Esophagus squamous epithelium (tissue), 5 donors: ENCODE data around the gene EPHA6. TPM values are rescaled to one million over a fixed set of nuclear protein-coding genes. Genes with fewer than 3 reads are reported as not detected.

Experiments
- DNase-seq: peaks from one replicate; lab custom pipeline; 2025; lab: John Stamatoyannopoulos, UW
- H3K27ac ChIP-seq, 4 donors: fragments of 200-600 bp; sonication (generic); one replicate each; pipeline ENCODE4 v1.5.1; 2016 to 2019; ENCODE audit warnings: mild to moderate bottlenecking in 1 of 4
- H3K27me3 ChIP-seq, 4 donors: fragments of 200-600 bp; sonication (generic); 1 replicate in 3 of 4; 2 replicates in 1 of 4; pipeline versions ENCODE4 v1.5.1 to v1.6.0; 2017 to 2021; ENCODE audit warnings: antibody characterized with exemption in 1 of 4
- H3K36me3 ChIP-seq, 3 donors: fragments of 200-600 bp; sonication (generic); one replicate each; pipeline ENCODE4 v1.5.1; 2016 to 2019
- H3K4me1 ChIP-seq, 3 donors: fragments of 200-600 bp; sonication (generic); one replicate each; pipeline ENCODE4 v1.5.1; 2017 to 2019
- H3K4me3 ChIP-seq, 4 donors: fragments of 200-600 bp; sonication (generic); 1 replicate in 3 of 4; 2 replicates in 1 of 4; pipeline ENCODE4 v1.5.1; 2016 to 2019; ENCODE audit warnings: mild to moderate bottlenecking in 2 of 4, moderate library complexity in 1 of 4
- H3K9me3 ChIP-seq, 3 donors: fragments of 200-600 bp; sonication (generic); one replicate each; pipeline ENCODE4 v1.5.1; 2016 to 2019
- POLR2A ChIP-seq, 4 donors: fragments of 450-650 bp; IDR thresholded peaks; one replicate each; pipeline ENCODE4 v1.6.1; 2017; ENCODE audit warnings: antibody characterized with exemption in 4 of 4, mild to moderate bottlenecking in 4 of 4, moderate library complexity in 3 of 4
- WGBS, 2 donors: methylation state at CpG; one replicate each; pipeline ENCODE4 v1.1.5; 2018; 5-methylcytosine and 5-hydroxymethylcytosine counted together
- intact Hi-C: fragments of 100-400 bp; cut with DNase I; formaldehyde crosslinking; loops from one replicate; pipeline ENCODE4 v1.15.0; 2022
- total RNA-seq, 4 donors: library from RNA; depleted of rRNA; stranded (reverse); fragments of >200 nt; gene quantifications; one replicate each; pipeline ENCODE4 v1.1.0, GENCODE V29; 2016
- TF ChIP-seq, protein P1 (sequence below), 6 experiments: fragments of 450-650 bp in 4 of 6; fragments of 200-600 bp in 2 of 6; sonication (generic) in 2 of 6; IDR thresholded peaks; one replicate each; pipeline ENCODE4 v1.5.1; 2016 to 2019; ENCODE audit warnings: antibody characterized with exemption in 6 of 6, mild to moderate bottlenecking in 4 of 6, moderate library complexity in 4 of 6
- donor health status: DM: yes; HTN: yes; CAD: no.

The EPHA6 gene
- total RNA-seq, 4 donors from 2014 or later, result 0.34 to 2.9 (median 1.5) TPM

DNA sequence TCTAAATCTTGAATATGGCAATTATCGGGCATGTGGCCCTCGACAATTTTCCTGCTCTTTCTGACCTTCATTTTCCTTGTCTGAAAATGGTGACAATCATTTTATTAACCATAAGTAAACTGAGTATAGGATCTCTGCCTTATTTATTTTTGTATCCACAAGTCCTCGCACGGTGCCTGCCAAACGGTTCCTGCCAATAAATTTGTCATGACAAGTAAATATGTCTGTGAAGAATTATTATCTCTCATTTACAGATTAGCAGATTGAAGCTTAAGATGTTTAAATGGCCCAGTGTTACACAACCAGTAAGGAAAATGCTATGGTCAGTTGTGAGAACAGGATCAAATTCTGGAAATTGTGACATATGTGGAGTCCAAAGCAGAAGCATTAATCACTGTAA, 884.3 kb downstream of the EPHA6 start:
- TF ChIP-seq, protein P1, sequence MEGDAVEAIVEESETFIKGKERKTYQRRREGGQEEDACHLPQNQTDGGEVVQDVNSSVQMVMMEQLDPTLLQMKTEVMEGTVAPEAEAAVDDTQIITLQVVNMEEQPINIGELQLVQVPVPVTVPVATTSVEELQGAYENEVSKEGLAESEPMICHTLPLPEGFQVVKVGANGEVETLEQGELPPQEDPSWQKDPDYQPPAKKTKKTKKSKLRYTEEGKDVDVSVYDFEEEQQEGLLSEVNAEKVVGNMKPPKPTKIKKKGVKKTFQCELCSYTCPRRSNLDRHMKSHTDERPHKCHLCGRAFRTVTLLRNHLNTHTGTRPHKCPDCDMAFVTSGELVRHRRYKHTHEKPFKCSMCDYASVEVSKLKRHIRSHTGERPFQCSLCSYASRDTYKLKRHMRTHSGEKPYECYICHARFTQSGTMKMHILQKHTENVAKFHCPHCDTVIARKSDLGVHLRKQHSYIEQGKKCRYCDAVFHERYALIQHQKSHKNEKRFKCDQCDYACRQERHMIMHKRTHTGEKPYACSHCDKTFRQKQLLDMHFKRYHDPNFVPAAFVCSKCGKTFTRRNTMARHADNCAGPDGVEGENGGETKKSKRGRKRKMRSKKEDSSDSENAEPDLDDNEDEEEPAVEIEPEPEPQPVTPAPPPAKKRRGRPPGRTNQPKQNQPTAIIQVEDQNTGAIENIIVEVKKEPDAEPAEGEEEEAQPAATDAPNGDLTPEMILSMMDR (IDR thresholded peaks at IDR 0.05), result no peak
- no peak for TF ChIP-seq POLR2A (IDR thresholded peaks at IDR 0.05)
- WGBS, 2 donors, result 33 to 34% methylated on average over 5 of the region's 5 CpGs
- no peaks in the 10 kb centered on the region for H3K4me1 ChIP-seq
- no peak overlapping the region for H3K27ac ChIP-seq
- no peaks in the 10 kb centered on the region for H3K36me3 ChIP-seq
- H3K9me3 ChIP-seq, result no peaks in the 10 kb centered on the region
- no peaks in the 10 kb centered on the region for H3K27me3 ChIP-seq
- H3K4me3 ChIP-seq, result no peak overlapping the region
- intact Hi-C loops, result no loop called here
- DNase-seq, result no peak

DNA sequence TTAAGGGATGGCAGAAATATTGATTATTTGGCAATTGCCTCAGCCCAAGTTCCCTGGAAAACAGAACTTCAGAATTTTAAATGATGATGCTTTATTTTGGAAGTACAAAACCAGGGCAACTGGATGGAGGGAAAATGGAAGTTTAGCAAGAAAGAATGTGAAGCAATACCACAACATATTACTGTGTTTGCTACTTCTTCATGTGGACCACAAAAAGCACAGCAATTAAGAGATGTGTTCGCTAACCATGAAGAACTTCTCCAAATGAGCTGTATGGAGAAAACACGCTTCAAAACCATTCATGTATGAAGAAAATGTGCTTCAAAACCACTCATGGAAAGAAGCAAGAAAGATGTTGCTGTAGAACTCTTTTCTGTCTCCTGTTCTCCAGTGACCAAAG, 885.5 kb downstream of the EPHA6 start:
- Histone ChIP-seq H3K4me3 (no peak overlapping the region), H3K27ac (no peak overlapping the region), H3K27me3 (no peaks in the 10 kb centered on the region), H3K9me3 (no peaks in the 10 kb centered on the region), H3K36me3 (no peaks in the 10 kb centered on the region), H3K4me1 (no peaks in the 10 kb centered on the region)
- no peak for TF ChIP-seq POLR2A (IDR thresholded peaks at IDR 0.05)
- TF ChIP-seq, protein P1 (IDR thresholded peaks at IDR 0.05), result no peak
- intact Hi-C loops, result no loop called here
- WGBS, 2 donors, result 85 to 96% methylated on average over 2 of the region's 2 CpGs
- no peak for DNase-seq

DNA sequence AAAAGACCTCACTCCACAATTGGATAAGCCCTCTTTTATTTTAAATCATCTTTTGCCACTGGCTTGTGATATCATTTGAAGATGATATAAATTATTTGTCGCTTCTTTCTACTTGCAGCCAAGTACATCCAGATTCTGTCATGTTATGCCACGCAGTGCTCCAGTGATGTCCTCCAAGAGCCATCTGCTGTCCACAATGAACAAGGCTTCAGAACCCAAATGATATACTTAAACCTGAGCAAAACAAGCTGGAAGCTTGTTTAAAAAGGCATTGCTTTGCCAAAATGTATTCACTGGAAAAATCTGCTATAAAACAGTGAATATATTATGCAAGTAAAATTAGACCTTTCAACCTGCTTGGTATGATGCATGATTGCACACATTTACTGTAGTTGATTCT, 891.4 kb downstream of the EPHA6 start:
- no peak for DNase-seq
- no peaks in the 10 kb centered on the region for H3K4me1 ChIP-seq
- no peaks in the 10 kb centered on the region for H3K27me3 ChIP-seq
- intact Hi-C loops, result no loop called here
- H3K36me3 ChIP-seq, result no peaks in the 10 kb centered on the region
- H3K27ac ChIP-seq, result no peak overlapping the region
- no peak overlapping the region for H3K4me3 ChIP-seq
- TF ChIP-seq, protein P1 (IDR thresholded peaks at IDR 0.05), result no peak
- TF ChIP-seq POLR2A (IDR thresholded peaks at IDR 0.05), result no peak
- H3K9me3 ChIP-seq, result no peaks in the 10 kb centered on the region
- 37 to 46% methylated on average over 2 of the region's 2 CpGs for WGBS, 2 donors

DNA sequence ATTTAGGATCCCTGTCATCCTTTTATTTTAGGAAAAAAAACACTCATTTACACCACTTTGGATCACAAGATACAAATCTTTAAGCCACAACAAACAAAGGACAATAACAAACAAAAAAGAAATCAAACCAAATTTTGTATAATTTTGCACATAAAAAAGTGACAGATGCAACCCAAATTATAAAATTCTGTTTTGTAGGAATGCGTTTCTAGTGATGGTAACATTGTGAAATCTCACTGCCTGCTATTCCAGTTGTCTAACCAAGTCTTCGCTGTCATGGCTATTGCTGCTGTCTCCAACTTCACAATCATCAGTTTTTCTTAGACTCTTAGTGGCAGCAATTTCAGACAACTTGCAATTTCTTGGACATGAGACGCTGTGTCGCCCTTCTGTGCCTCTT, 891.8 kb downstream of the EPHA6 start:
- Histone ChIP-seq H3K36me3 (no peaks in the 10 kb centered on the region), H3K9me3 (no peaks in the 10 kb centered on the region), H3K4me1 (no peaks in the 10 kb centered on the region), H3K4me3 (no peak overlapping the region), H3K27me3 (no peaks in the 10 kb centered on the region), H3K27ac (no peak overlapping the region)
- TF ChIP-seq POLR2A (IDR thresholded peaks at IDR 0.05), result no peak
- TF ChIP-seq, protein P1 (IDR thresholded peaks at IDR 0.05), result no peak
- intact Hi-C loops, result no loop called here
- DNase-seq, result no peak
- WGBS, 2 donors, result 88 to 90% methylated on average over 4 of the region's 4 CpGs

DNA sequence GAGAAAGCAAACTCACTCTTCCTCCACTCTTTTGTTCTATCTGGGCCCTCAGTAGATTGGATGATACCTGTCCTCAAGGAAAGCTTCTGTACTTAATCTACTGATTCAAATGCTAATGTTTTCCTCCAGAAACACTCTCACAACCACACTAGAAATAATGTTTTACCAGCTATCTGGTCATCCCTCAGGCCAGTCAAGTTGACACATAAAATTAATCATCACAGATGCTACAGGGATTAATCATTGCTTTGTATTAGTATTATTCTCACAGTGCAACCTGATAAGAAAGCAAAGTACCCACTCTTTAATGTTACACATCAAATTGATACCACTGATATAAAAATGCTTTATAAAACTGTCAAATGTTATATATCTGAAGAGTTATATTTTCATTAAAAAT, 897.3 kb downstream of the EPHA6 start:
- H3K4me1 ChIP-seq, result no peaks in the 10 kb centered on the region
- no peak overlapping the region for H3K4me3 ChIP-seq
- TF ChIP-seq, protein P1 (IDR thresholded peaks at IDR 0.05), result no peak
- TF ChIP-seq POLR2A (IDR thresholded peaks at IDR 0.05), result no peak
- intact Hi-C loops, result no loop called here
- no peak overlapping the region for H3K27ac ChIP-seq
- no peaks in the 10 kb centered on the region for H3K36me3 ChIP-seq
- no peak for DNase-seq
- no peaks in the 10 kb centered on the region for H3K9me3 ChIP-seq
- H3K27me3 ChIP-seq, result no peaks in the 10 kb centered on the region
